ENCODE results near the gene CEP57L1.

DNA sequence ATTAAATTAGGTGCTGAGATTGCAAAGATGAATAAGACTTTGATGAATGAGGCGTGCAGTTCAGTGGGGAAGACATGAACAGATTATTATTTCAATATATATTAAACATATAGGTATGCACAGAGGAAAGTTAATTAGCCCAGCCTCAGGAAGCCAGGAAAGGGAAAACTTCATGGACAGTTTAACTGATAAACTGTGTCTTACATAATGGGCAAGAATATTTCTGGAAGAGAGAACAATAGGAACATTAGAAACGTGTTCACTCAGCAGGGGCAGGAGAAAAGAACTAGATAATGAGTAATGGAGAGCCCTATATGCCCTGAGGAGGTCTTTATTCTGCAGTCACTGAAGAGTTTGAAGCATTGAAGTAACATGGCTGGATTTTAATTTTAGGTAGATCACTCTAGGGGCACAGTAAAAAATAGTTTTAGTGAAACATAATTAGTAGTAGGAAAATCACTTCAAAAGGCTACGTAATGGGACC is 23.6 kb downstream of the CEP57L1 start:
- TF ChIP-seq POLR2A (IDR thresholded peaks at IDR 0.05; ENCODE audit: low read length) (no peak), GATA1 (IDR thresholded peaks at IDR 0.05; ENCODE audit: low read depth, low read length) (no peak)
